Choroid plexus epithelial cell (primary cell): ENCODE data around the gene OR10H4.
"Not testable (repeated sequence)": the region's sequence is repeated elsewhere in the genome, so short reads cannot be mapped to it uniquely, and the experiment has no call there.

Experiments used
- DNase-seq: peaks from one replicate; pipeline ENCODE4 v3.0.0-alpha.2; 2010; ENCODE audit warnings: low read depth
- H3K4me3 ChIP-seq: 2 replicates; pipeline ENCODE4 v1.5.1; 2011; ENCODE audit warnings: low read depth, mild to moderate bottlenecking, control low read depth, low read length, moderate library complexity
- CTCF ChIP-seq: conservative IDR thresholded peaks from 2 replicates; pipeline ENCODE4 v1.5.1; 2011; ENCODE audit warnings: low read depth, mild to moderate bottlenecking, control low read depth, inconsistent platforms, low read length, moderate library complexity

Gene OR10H4

GRCh38 chr19:15948223-15949058 lies at the start of gene OR10H4:
Gene OR10H4 (plus strand): TSS chr19:15949008. CDS start chr19:15949008, 0 bp downstream.
- no peak within 1 kb of the TSS for H3K4me3 ChIP-seq
- TF ChIP-seq CTCF = no peak
- DNase-seq = no peak

GRCh38 chr19:15899561-15899960 lies 49.2 kb upstream of the OR10H4 start:
- H3K4me3 ChIP-seq, DNase-seq: not testable (repeated sequence)

GRCh38 chr19:15900032-15900431 lies 48.8 kb upstream of the OR10H4 start:
- not testable (repeated sequence) for H3K4me3 ChIP-seq, DNase-seq

GRCh38 chr19:15900504-15900903 lies 48.3 kb upstream of the OR10H4 start:
- no peak for TF ChIP-seq CTCF
- no peak overlapping the region for H3K4me3 ChIP-seq
- DNase-seq = no peak

GRCh38 chr19:15902254-15902653 lies 46.6 kb upstream of the OR10H4 start:
- H3K4me3 ChIP-seq = no peak overlapping the region
- no peak for DNase-seq
- TF ChIP-seq CTCF = no peak

- not testable (repeated sequence) for H3K4me3 ChIP-seq, DNase-seq
Observed at GRCh38 chr19:15902898-15903297, 45.9 kb upstream of the OR10H4 start.

GRCh38 chr19:15905026-15905425 lies 43.8 kb upstream of the OR10H4 start:
- no peak for TF ChIP-seq CTCF
- DNase-seq = no peak
- H3K4me3 ChIP-seq = no peak overlapping the region

GRCh38 chr19:15911599-15912235 lies 37.1 kb upstream of the OR10H4 start:
- TF ChIP-seq CTCF = no peak

More at GRCh38 chr19:15911599-15912235, 37.1 kb upstream of the OR10H4 start:
- H3K4me3 ChIP-seq = no peak overlapping the region
- no peak for DNase-seq
